NT2/D1 (cell line): ENCODE measurements around the gene ZCWPW1.

Experiments
- SUZ12 ChIP-seq: IDR thresholded peaks from 2 replicates; pipeline ENCODE4 v1.6.1; 2011; ENCODE audit not compliant: insufficient read length, insufficient read depth; ENCODE audit errors: extremely low read depth
- YY1 ChIP-seq: IDR thresholded peaks from 2 replicates; pipeline ENCODE4 v1.6.1; 2011; ENCODE audit not compliant: insufficient read length, insufficient read depth
- ZNF274 ChIP-seq: IDR thresholded peaks from 2 replicates; pipeline ENCODE4 v1.6.1; 2011; ENCODE audit warnings: mild to moderate bottlenecking, low read depth, low read length

GRCh38 chr7:100396421-100396982, 32.0 kb downstream of the ZCWPW1 start:
- no peak for TF ChIP-seq YY1
- TF ChIP-seq SUZ12, result no peak
- no peak for TF ChIP-seq ZNF274
